IPS-20b (cell line): ENCODE data around the gene H1-8.

Experiments
- H3K27ac ChIP-seq: one replicate; pipeline ENCODE4 v1.5.1; 2013; ENCODE audit warnings: low read length
- H3K27me3 ChIP-seq: 2 replicates; pipeline ENCODE4 v1.6.1; 2013; ENCODE audit warnings: mild to moderate bottlenecking, low read length, inconsistent platforms; ENCODE audit not compliant: insufficient read depth
- H3K36me3 ChIP-seq: 2 replicates; pipeline ENCODE4 v1.6.1; 2013; ENCODE audit warnings: low read depth, mild to moderate bottlenecking, inconsistent platforms, low read length, moderate library complexity; ENCODE audit not compliant: insufficient read depth
- H3K4me1 ChIP-seq: 2 replicates; pipeline ENCODE4 v1.6.1; 2013; ENCODE audit warnings: mild to moderate bottlenecking, control low read depth, inconsistent platforms, low read length, moderate library complexity; ENCODE audit not compliant: insufficient read depth
- H3K4me3 ChIP-seq: 2 replicates; pipeline ENCODE4 v1.5.1; 2013; ENCODE audit warnings: mild to moderate bottlenecking, low read length, inconsistent platforms
- H3K9ac ChIP-seq: 2 replicates; pipeline ENCODE4 v1.6.1; 2013; ENCODE audit warnings: low read depth, mild to moderate bottlenecking, inconsistent platforms, low read length, moderate library complexity
- H3K9me3 ChIP-seq: 2 replicates; pipeline ENCODE4 v1.6.1; 2013; ENCODE audit warnings: mild to moderate bottlenecking, low read depth, low read length, inconsistent platforms; ENCODE audit not compliant: insufficient read depth

Gene H1-8

GRCh38 chr3:129553719-129554118 is 10.7 kb downstream of the H1-8 start:
- Histone ChIP-seq H3K9me3 (no peaks in the 10 kb centered on the region), H3K36me3 (no peaks in the 10 kb centered on the region), H3K9ac (no peak overlapping the region), H3K4me3 (no peak overlapping the region), H3K4me1 (peaks cover 9% of the 10 kb centered on the region; the same call in 1 of the 2 replicates), H3K27me3 (no peaks in the 10 kb centered on the region), H3K27ac (no peak overlapping the region)

- Histone ChIP-seq H3K4me3 (no peak overlapping the region), H3K9me3 (no peaks in the 10 kb centered on the region), H3K27ac (no peak overlapping the region), H3K4me1 (peaks cover 9% of the 10 kb centered on the region; the same call in 1 of the 2 replicates), H3K27me3 (no peaks in the 10 kb centered on the region), H3K36me3 (no peaks in the 10 kb centered on the region), H3K9ac (no peak overlapping the region)
Measured at GRCh38 chr3:129554356-129555152, 11.6 kb downstream of the H1-8 start.

- Histone ChIP-seq H3K9ac (no peak overlapping the region), H3K9me3 (no peaks in the 10 kb centered on the region), H3K4me1 (peaks cover 9% of the 10 kb centered on the region; the same call in 1 of the 2 replicates), H3K36me3 (no peaks in the 10 kb centered on the region), H3K27me3 (no peaks in the 10 kb centered on the region), H3K27ac (no peak overlapping the region), H3K4me3 (no peak overlapping the region)
Measured at GRCh38 chr3:129555153-129555550, 12.2 kb downstream of the H1-8 start.

- Histone ChIP-seq H3K36me3 (no peaks in the 10 kb centered on the region), H3K9ac (no peak overlapping the region), H3K27ac (no peak overlapping the region), H3K4me1 (peaks cover 13% of the 10 kb centered on the region), H3K9me3 (no peaks in the 10 kb centered on the region), H3K27me3 (no peaks in the 10 kb centered on the region), H3K4me3 (no peak overlapping the region)
Measured at GRCh38 chr3:129555616-129556357, 12.8 kb downstream of the H1-8 start.

GRCh38 chr3:129556358-129556695 is 13.4 kb downstream of the H1-8 start:
- no peaks in the 10 kb centered on the region for H3K36me3 ChIP-seq

GRCh38 chr3:129556890-129557547 is 14.0 kb downstream of the H1-8 start:
- Histone ChIP-seq H3K27me3 (no peaks in the 10 kb centered on the region), H3K9ac (no peak overlapping the region), H3K4me1 (peaks cover 13% of the 10 kb centered on the region), H3K4me3 (no peak overlapping the region), H3K9me3 (no peaks in the 10 kb centered on the region), H3K36me3 (no peaks in the 10 kb centered on the region), H3K27ac (no peak overlapping the region)

More at GRCh38 chr3:129556358-129556695, 13.4 kb downstream of the H1-8 start:
- Histone ChIP-seq H3K9me3 (no peaks in the 10 kb centered on the region), H3K27me3 (no peaks in the 10 kb centered on the region), H3K9ac (no peak overlapping the region), H3K27ac (no peak overlapping the region), H3K4me1 (peaks cover 13% of the 10 kb centered on the region), H3K4me3 (no peak overlapping the region)

- no peaks in the 10 kb centered on the region for H3K9me3 ChIP-seq
- no peak overlapping the region for H3K9ac ChIP-seq
- no peaks in the 10 kb centered on the region for H3K27me3 ChIP-seq
- peaks cover 4% of the 10 kb centered on the region; the same call in 1 of the 2 replicates for H3K36me3 ChIP-seq
- peaks cover 13% of the 10 kb centered on the region for H3K4me1 ChIP-seq
- H3K4me3 ChIP-seq: no peak overlapping the region
- H3K27ac ChIP-seq: no peak overlapping the region
Measured at GRCh38 chr3:129557548-129557894, 14.5 kb downstream of the H1-8 start.

GRCh38 chr3:129558081-129558771 is 15.3 kb downstream of the H1-8 start:
- H3K4me3 ChIP-seq: no peak overlapping the region

GRCh38 chr3:129558772-129559564 is 16.0 kb downstream of the H1-8 start:
- Histone ChIP-seq H3K27ac (no peak overlapping the region), H3K9ac (no peak overlapping the region), H3K4me3 (no peak overlapping the region), H3K27me3 (no peaks in the 10 kb centered on the region), H3K4me1 (peaks cover 13% of the 10 kb centered on the region), H3K36me3 (peaks cover 7% of the 10 kb centered on the region; the same call in 1 of the 2 replicates), H3K9me3 (no peaks in the 10 kb centered on the region)

More at GRCh38 chr3:129558081-129558771, 15.3 kb downstream of the H1-8 start:
- H3K9ac ChIP-seq: no peak overlapping the region
- H3K36me3 ChIP-seq: peaks cover 7% of the 10 kb centered on the region; the same call in 1 of the 2 replicates
- H3K27me3 ChIP-seq: no peaks in the 10 kb centered on the region
- H3K4me1 ChIP-seq: peaks cover 13% of the 10 kb centered on the region
- no peak overlapping the region for H3K27ac ChIP-seq
- no peaks in the 10 kb centered on the region for H3K9me3 ChIP-seq

- H3K4me1 ChIP-seq: peaks cover 13% of the 10 kb centered on the region
- no peak overlapping the region for H3K9ac ChIP-seq
- H3K4me3 ChIP-seq: no peak overlapping the region
- no peaks in the 10 kb centered on the region for H3K9me3 ChIP-seq
- no peaks in the 10 kb centered on the region for H3K27me3 ChIP-seq
- H3K27ac ChIP-seq: no peak overlapping the region
- H3K36me3 ChIP-seq: peaks cover 7% of the 10 kb centered on the region; the same call in 1 of the 2 replicates
Measured at GRCh38 chr3:129559565-129560079, 16.6 kb downstream of the H1-8 start.
